ENCODE measurements around the gene CEACAM7. TPM values are rescaled to one million over a fixed set of nuclear protein-coding genes. Genes with fewer than 3 reads are reported as not detected.

Gene CEACAM7
- total RNA-seq, 1 donor from 2014 or later: not detected

GRCh38 chr19:41694831-41695635, 7.0 kb upstream of the CEACAM7 start:
- no peak overlapping the region for H3K4me3 ChIP-seq (ENCODE audit: low read depth, low read length)
- TF ChIP-seq CTCF (conservative IDR thresholded peaks at IDR 0.05; ENCODE audit: low read depth, low read length): no peak
- no peak for DNase-seq (ENCODE audit: low read depth)

GRCh38 chr19:41694196-41694595, 6.1 kb upstream of the CEACAM7 start:
- no peak for DNase-seq (ENCODE audit: low read depth)
- no peak overlapping the region for H3K4me3 ChIP-seq (ENCODE audit: low read depth, low read length)
- no peak for TF ChIP-seq CTCF (conservative IDR thresholded peaks at IDR 0.05; ENCODE audit: low read depth, low read length)

GRCh38 chr19:41691268-41691970, 3.3 kb upstream of the CEACAM7 start:
- TF ChIP-seq CTCF (conservative IDR thresholded peaks at IDR 0.05; ENCODE audit: low read depth, low read length): peak; percentile 69
- DNase-seq (ENCODE audit: low read depth): no peak

GRCh38 chr19:41690801-41691065, 2.7 kb upstream of the CEACAM7 start:
- TF ChIP-seq CTCF (conservative IDR thresholded peaks at IDR 0.05; ENCODE audit: low read depth, low read length): no peak
- no peak overlapping the region for H3K4me3 ChIP-seq (ENCODE audit: low read depth, low read length)
- DNase-seq (ENCODE audit: low read depth): no peak

More at GRCh38 chr19:41691268-41691970, 3.3 kb upstream of the CEACAM7 start:
- no peak overlapping the region for H3K4me3 ChIP-seq (ENCODE audit: low read depth, low read length)

GRCh38 chr19:41689993-41690800, 2.1 kb upstream of the CEACAM7 start:
- DNase-seq (ENCODE audit: low read depth): no peak
- no peak for TF ChIP-seq CTCF (conservative IDR thresholded peaks at IDR 0.05; ENCODE audit: low read depth, low read length)
- H3K4me3 ChIP-seq (ENCODE audit: low read depth, low read length): no peak overlapping the region

GRCh38 chr19:41688687-41689086, 617 bp upstream of the CEACAM7 start:
- DNase-seq (ENCODE audit: low read depth): no peak
- no peak overlapping the region for H3K4me3 ChIP-seq (ENCODE audit: low read depth, low read length)
- no peak for TF ChIP-seq CTCF (conservative IDR thresholded peaks at IDR 0.05; ENCODE audit: low read depth, low read length)

Measured in epithelial cell of proximal tubule (primary cell).